ENCODE data around the gene TMEM9B.
"Not testable (repeated sequence)": the region's sequence is repeated elsewhere in the genome, so short reads cannot be mapped to it uniquely, and the experiment has no call there.

Gene TMEM9B

DNA sequence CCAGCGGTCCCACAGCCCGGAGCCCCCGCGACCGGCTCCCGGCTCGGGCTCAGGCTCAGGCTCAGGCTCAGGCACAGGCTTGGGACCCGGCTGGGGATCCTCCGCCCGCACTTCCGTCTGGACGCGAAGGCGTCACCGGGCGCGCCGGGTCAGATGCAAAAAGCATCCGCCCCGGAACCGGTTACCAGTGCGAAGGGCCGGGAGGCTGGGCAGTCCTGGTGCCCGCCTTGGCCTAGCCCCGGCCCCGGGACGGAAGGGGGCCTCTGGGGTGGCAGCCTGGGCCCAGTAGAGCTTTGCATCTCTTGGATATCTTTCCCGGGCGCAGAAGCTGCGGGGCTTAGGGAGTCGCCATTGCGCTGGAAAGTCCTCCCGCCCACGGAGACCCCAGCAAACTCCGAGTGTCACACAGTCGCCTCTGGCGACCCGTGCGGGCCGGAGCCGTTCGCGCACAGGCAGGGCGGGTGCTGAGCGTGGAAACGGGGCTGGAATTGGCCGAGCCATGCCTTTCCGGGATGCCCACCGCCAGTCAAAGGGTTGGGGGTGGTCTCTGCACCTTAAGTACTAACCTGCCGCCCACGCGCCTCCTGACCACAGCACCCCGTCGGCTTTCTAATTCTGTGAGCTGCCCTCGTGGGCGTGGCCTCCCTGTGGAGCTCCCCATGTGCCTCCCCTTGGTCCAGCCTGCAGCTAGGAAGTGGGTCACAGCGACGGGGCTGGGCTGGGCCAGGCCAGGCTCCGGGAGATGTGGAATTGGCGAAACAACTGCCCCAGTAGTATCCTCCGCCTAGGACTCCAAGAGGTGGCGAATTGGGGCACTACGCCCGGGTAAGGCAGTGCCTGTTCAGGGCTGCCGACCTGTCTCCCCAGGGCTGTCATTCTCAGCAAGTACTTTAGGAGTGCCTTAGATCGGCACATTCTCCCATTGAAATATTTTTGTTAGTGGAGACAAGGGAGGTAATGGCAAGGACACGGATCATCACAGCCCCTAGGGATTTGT lies at the start of gene TMEM9B:
TMEM9B (minus strand) TSS at position 119 of the 997 bp plus-strand sequence. CDS start 129 bp downstream, outside the sequence.
- peak; percentile 34 to 54 for DNase-seq (ENCODE audit: low read depth in 2 of 2)

- DNase-seq (ENCODE audit: low read depth in 2 of 2): no peak
These were observed 49.1 kb upstream of the TMEM9B start for GRCh38 chr11:9013373-9013772.

GRCh38 chr11:9009538-9009937 lies 45.3 kb upstream of the TMEM9B start:
- DNase-seq (ENCODE audit: low read depth in 2 of 2): not testable (repeated sequence)

DNA sequence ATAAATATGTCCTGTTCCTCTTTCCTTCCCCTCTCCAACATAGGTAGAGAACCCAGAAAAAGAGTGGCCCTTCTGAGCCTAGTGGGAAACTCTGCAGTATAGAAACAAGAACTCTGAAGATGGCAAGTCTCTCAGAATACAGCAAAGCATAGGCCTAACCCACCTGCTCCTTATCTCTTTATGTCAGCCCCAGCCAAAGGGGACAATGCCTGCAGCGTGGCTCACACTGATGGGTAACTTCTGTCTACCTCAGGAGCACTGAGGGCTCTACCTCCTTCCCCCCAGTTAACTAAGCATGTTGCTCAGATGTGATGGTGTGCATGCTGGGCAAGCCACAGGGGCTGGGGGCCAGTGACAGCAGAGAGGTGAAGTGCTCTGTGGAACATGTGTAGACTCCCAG lies 44.4 kb upstream of the TMEM9B start:
- no peak for DNase-seq (ENCODE audit: low read depth in 2 of 2)

DNA sequence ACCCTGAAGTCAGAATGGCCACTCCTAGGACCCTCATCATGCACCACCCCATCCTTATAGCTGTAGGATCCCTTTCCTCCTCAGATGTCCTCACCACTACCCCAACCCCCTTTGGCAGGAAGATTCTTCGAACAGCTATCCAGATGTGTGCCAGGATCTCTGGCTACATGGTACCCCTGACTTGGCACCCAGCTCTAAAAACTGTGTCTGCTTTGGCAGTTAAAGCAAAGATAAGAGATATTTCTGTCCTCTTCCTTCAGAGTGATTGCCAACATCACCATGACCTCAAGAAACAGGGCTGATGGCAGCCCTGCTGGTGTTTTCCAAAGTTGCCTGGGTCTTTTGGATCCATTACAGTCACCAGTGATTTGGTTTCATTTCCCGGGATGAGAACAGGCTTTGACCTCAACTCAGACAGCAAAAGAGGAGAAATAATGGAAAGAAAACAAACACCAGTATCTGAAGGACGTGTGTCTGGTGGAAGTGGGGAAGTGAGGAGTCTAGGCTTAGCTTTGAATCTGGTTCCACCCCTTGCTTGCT lies 43.8 kb upstream of the TMEM9B start:
- DNase-seq (ENCODE audit: low read depth in 2 of 2): no peak

GRCh38 chr11:9005087-9005486 lies 40.8 kb upstream of the TMEM9B start:
- DNase-seq (ENCODE audit: low read depth in 2 of 2): no peak

- DNase-seq (ENCODE audit: low read depth in 2 of 2): no peak
These were observed 40.1 kb upstream of the TMEM9B start for GRCh38 chr11:9004183-9004926.

DNA sequence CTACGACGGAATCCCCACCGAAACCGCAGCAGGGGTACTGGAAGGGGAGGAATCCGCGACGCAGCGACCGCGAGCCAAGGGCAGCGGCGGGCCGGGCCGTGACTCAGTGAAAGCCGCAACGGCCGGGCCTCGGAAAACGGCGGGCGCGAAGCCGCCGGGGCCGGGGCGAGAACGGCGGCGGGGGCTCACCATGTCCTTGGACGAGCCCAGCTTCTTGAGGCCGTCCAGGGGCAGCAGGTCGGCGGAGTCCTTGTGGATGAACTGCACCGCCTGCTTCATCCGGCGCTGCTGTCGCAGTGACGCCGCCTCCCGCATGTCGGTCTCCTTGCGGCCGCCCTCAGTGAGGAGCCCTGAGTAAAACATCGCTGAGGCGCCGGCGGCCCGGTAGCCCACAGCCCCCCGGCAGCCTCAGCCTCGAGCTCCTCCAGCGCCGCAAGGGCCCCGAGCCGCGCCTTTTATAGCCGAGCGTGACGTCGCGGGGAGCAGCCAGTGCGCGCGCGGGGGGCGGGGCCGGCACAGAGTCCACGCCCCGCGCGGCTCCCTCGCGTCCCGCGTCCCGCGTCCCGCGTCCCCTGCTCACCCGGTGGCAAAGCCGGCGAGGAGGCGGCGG lies 39.4 kb upstream of the TMEM9B start, which contains the start of gene NRIP3:
NRIP3 (minus strand) TSS at position 429 of the 610 bp plus-strand sequence; CDS start at position 363, 66 bp downstream.
- peak; percentile 55 to 56 for DNase-seq (ENCODE audit: low read depth in 2 of 2)

GRCh38 chr11:9002920-9003572 lies 38.8 kb upstream of the TMEM9B start:
- DNase-seq (ENCODE audit: low read depth in 2 of 2): no peak

DNA sequence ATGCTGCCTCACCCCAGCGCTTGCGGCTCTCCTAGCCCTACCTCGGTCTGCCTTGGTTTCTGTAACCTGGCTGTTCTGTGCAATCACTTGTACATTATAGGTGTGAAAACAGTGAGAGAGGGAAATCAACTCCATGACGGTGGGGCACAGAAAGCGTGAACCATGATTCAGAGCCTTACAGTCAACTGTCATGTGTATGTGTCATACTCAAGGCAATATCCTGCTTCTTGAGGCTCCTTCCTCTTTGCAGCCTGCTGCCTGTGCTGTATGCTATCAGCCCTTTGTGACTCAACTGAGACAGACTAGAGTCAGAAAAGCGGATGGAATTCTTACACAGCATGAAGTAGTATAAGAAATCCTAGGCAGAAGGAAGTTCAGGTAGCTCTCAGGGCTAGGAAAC lies 37.5 kb upstream of the TMEM9B start:
- DNase-seq (ENCODE audit: low read depth in 2 of 2): no peak

DNA sequence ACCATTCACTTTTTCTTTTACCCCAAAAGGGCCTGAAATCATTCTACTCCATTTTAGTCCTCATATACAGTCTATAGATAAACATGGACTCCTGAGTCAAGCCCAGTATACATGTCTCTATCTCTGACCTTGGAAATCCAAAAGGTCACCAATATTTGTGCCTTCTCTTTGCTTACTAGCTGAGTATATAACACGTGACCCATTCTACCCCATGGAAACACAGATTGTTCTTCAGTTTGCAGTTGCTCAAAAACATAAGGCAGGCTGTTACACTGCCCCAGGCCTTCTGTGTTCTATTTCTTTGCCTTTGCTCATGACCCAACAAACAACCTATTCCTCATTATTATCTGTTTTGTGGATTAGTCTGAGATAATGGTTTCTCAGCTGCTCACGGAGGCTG lies 33.8 kb upstream of the TMEM9B start:
- DNase-seq (ENCODE audit: low read depth in 2 of 2): no peak

DNA sequence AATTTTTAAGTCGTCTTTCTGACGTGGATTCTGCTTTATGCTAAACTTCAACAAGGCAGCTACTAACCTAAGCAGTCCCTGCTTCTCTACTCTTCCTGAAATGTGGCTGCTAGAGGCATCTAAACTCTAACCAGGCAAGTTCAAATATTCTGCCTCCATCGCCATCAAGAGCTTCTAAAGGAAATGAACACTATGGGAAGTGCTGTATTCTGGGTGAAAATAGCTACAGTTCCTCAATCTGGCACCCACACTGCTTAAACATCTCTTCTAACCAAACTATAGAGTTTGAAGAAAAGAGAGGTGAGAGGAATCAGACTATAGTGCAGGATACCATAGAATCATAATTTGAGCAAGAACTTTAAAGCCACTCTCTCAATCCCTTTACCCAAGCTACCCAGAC lies 33.2 kb upstream of the TMEM9B start:
- DNase-seq (ENCODE audit: low read depth in 2 of 2): no peak

GRCh38 chr11:8989453-8989852 lies 25.2 kb upstream of the TMEM9B start:
- DNase-seq (ENCODE audit: low read depth in 2 of 2): no peak

- no peak for DNase-seq (ENCODE audit: low read depth in 2 of 2)
These were observed 24.3 kb upstream of the TMEM9B start for GRCh38 chr11:8988329-8989234.

- no peak for DNase-seq (ENCODE audit: low read depth in 2 of 2)
These were observed 23.2 kb upstream of the TMEM9B start for GRCh38 chr11:8987446-8987845.

GRCh38 chr11:8986772-8987171 lies 22.5 kb upstream of the TMEM9B start:
- DNase-seq (ENCODE audit: low read depth in 2 of 2): not testable (repeated sequence)

DNA sequence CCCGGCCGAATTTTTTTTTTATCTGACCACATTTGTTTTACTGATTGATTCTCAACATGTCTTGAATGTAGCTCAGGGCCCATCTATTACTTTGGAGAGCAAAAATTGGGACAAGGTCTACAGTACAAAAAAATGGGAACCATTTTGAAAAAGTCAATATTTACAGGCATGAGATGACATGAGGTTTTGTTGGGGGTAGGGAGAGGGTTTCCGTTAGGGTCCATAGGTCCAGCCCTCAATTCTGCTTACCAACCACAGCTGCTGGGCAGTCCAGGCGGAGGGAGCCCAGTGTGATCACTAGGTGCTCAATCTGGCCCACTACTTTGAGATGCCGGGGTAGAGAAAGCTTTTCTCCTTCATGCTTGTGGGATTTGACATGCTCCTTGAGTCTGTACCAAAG lies 21.2 kb upstream of the TMEM9B start:
- no peak for DNase-seq (ENCODE audit: low read depth in 2 of 2)

DNA sequence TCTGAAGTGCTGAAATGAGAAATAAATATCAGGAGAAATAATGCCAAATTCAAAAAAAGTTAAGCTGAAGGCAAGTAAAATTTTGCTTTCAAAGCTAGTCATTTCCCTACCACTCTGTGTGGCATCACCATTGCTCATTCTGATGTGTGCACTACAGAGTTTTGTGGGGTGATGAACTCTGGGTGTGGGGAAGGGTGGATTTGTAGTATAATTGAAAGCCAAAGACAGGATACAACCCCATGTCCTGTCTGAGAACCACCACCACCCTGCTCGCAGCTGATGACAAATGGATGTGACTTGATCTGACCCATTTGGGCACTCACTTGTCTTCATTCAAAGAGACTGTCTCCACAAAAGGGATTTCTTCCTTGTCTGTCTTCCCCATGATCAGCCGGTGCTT lies 19.3 kb upstream of the TMEM9B start:
- no peak for DNase-seq (ENCODE audit: low read depth in 2 of 2)

- no peak for DNase-seq (ENCODE audit: low read depth in 2 of 2)
These were observed 16.2 kb upstream of the TMEM9B start for GRCh38 chr11:8980485-8980884.

DNA sequence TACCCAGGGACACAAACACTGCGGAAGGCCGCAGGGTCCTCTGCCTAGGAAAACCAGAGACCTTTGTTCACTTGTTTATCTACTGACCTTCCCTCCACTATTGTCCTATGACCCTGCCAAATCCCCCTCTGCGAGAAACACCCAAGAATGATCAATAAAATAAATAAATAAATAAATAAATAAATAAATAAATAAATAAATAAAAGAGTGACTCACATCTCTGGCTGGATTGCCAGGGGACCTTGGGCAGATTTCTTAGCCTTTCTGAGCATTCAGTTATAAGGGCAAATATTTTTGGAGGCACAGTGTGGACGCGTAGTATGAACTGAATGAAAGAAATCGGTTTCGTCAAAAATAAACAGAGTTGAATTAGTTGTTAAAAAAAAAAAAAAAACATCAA lies 15.1 kb upstream of the TMEM9B start:
- not testable (repeated sequence) for DNase-seq (ENCODE audit: low read depth in 2 of 2)
